Stimulated activated CD4-positive, alpha-beta T cell treated with anti-CD3 and anti-CD28 coated beads, Interleukin-2, amount 100 ng/mL, for 4 hours (primary cell): ENCODE measurements around the gene VEGFA.
"Not testable (repeated sequence)": the region's sequence is repeated elsewhere in the genome, so short reads cannot be mapped to it uniquely, and the experiment has no call there.

Source experiments
- DNase-seq: peaks from one replicate; pipeline ENCODE4 v3.0.0-alpha.2; 2020; ENCODE audit warnings: low read depth

The VEGFA gene

DNA sequence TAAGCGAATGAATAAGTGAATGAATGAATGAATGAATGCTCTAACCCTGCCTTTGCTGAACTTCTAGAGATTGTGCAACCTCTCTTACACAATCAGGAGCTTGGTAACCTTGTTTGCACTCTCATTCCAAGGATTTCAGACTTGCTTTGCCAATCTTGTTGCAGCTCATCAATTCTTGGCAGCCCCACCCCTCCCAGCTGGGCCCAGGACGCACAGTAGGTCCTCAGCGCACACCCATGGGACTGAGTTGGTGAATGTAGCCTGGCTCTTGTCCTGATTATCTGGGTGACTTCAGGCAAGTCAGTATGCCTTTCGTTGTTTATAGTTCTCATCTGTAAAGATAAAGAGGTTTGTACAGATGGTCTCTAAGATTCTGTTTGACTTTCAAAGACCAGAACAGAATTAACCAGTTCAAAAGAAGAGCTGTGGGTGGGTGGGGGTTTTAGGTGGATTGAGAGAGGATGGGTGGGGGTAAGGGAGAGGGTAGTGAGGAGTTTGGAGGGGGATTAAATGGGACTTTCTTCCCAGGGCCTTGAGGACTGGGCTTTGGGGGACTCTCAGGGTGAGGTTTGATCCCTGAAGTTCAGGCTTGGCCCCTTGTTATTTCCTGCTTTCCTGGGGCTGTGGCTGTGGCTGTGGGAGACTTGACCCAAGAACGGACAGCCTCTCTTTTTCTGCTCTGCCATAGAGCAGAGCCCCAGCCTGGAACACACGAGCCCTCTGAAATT is 33.2 kb downstream of the VEGFA start:
- DNase-seq, result no peak

DNA sequence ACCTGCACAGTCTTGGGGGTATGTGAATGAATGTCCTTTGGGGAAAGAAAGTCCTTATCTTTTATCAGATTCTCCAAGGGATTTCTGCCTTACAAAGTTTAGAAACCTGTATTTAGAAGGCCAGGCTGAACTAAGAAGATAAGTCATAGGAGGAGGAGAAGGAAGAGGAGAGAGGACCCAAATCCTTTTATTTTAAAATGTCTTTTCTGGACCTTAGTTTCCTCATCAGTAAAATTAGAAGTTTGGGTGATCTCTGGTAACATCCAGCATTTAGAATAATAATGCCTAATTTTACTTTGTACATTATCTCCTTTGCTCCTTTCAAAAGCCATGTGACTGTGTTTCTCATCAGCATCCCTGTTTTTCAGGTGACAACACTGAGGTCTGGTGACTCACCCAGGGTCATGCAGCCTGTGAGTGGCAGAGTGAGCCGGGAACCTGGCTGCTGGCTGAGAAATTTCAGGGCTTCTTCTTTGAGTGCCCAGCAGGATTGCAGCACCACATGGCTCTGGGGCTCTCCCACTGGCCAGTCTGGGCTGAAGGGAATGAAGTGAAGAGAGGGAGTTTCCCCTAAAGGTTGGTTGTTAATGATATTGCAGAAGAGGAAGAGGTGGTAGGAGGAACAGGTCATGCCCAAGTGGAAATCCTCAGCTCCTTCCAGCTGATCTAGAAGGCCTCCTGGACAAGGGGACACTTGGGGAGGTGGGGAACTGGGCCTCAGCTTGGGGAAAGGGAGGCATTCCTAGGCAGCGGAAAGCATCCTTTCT is 34.0 kb downstream of the VEGFA start:
- DNase-seq, result no peak

DNA sequence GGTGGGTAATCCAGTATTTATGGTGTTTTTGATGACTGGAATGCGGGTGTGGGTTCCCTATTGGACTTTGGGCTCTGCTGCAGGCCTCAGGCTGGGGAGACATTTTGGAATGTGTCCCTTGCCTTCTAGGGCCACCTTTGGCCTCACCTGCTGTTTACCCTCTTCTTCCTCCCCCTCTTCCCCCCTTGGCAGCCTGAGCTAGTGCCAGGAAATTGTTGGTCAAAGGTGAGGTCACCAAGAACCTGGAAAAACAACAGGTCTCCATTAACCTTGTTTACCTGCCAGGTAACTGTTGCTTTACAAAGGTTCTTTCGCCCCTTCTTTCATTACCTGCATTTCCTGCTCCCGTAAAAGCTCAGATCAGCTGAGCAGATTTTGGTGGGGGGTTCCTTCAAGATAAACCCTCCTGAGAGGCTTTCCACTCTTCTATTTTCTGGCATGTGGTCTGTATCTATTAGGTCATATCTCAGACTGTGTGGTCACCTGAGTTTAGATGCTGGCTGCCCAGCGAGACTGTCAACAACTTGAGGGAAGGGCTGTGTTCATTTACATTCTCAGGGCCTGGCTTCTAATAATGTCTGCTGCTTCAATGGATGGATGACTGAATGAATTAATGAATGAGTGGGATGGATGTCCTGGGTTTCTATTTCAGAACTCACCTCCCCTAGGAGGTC is 34.7 kb downstream of the VEGFA start:
- no peak for DNase-seq

DNA sequence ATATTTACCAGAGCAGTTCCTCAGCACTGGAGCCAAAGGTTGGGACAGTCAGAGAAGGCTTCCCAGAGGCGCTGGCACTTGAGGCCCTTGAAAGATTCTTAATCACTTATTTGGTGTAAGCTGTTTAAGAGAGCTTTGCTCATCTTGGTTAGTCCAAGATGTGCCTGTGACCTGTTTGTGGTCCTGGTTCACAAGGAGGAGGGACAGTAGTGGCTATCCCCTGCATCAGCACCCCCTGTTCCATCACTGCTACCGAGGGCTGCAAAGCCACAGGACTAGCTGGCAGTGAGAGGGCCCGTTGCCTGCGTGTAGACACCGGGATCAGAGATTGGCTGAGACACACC is 35.7 kb downstream of the VEGFA start:
- DNase-seq, result no peak

DNA sequence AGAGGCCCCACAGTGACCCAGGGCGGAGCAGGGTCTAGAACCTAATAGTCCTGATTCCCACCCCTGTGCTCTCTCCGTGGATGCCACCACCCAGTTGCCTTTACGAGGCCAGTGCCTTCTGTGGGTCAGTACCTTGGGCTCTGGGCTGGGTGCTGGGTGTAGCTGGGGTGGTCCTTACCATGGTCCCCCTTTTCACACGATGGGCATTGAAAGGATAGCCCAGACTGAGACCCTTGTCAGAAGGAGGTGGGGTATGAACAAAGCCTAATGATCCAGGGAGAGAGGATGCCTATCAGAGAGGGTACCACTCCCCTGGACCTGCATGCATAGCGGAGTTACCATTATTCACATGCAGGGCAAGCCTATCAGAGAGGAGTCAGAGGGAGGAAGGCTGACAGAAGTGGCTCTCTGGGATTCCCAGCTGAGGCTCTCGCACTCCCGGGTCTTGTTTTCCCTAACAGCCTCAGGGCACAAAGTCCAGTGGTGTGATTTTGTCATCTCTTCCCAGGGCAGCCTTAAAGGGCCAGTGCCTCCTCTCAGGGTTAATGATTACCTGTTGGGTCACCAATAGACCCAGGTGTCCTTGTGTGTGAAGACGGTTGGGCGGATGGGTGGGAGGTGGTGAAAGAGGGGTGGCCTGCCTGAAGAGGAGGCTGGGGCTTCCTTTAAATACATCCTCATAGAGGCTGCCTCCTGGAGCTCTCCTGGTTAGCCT is 36.2 kb downstream of the VEGFA start:
- no peak for DNase-seq

DNA sequence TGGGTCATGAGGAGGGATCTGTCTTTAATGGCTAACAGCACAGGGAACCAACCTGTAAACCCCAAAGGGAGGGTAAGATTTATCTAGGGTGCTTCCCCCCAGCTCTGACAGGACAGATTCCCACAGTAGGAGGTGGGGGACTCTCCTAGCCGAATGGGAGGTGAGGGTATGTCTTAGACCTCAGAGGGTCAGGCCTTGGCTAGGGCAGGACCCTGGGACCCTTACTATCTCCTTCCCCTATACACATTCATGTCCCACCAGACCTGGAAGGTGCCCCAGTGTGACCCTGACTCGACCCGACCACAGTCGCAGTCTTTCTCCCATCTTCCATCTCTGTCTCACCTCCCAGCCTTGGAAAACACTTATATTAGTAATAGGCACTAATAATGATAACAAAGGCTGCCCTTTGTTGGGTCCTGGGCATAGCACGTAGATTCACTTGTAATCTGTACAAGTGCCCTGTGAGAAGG is 36.8 kb downstream of the VEGFA start:
- DNase-seq, result no peak

DNA sequence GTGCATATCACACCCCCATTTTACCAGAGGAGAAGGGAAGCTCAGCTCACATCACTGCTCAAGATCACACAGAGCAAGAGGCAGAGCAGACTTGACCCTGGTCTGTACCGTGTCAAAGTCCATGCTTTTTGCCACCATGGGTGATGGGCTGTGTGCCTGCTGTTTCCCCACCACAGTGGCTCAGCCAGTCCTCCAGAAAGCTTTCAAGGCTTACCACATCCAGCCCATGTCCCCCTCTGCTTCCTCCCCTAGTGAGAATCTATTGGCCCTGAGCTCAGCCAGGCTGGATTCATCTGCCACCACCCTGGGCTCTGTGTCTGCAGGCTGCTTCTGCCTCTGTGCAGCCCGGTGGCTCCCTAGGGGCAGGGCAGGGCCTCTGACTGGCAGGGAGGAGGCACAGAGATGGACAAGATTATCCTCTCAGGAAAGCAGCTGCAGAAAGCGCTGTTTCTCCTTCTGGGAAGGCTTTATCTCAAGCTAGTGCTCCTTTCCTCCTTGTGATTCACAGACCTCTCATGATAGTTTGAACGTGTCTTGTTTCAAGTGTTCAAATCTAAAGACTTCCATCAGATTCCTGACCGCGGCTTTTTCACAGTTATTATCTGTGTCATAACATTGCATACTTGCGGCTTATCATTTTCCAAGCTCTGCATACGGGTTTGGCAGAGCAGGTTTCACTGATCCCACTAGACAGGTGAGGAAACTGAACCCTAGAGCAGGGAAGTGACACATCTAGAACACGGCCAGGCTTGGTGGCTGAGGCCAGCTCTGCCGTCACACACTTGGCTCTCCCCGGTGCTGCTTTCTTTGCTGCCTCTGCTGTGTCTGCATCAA is 37.4 kb downstream of the VEGFA start:
- no peak for DNase-seq

DNA sequence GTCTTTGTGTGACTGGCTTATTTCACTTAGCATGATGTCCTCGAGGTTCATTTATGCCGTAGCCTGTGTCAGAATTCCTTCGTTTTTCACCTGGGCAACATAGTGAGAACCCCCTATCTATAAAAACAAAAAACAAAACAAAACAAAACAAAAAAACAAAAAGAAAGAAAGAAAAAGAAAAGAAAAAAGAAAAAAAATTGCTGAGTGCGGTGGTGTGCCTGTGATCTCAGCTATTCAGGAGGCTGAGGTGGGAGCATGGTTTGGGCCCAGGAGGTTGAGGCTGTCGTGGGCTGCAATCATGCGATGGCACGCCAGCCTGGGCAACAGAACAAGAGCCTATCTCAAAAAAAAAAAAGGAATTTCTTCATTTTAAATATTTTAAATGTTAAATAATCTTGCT is 38.4 kb downstream of the VEGFA start:
- no peak for DNase-seq

DNA sequence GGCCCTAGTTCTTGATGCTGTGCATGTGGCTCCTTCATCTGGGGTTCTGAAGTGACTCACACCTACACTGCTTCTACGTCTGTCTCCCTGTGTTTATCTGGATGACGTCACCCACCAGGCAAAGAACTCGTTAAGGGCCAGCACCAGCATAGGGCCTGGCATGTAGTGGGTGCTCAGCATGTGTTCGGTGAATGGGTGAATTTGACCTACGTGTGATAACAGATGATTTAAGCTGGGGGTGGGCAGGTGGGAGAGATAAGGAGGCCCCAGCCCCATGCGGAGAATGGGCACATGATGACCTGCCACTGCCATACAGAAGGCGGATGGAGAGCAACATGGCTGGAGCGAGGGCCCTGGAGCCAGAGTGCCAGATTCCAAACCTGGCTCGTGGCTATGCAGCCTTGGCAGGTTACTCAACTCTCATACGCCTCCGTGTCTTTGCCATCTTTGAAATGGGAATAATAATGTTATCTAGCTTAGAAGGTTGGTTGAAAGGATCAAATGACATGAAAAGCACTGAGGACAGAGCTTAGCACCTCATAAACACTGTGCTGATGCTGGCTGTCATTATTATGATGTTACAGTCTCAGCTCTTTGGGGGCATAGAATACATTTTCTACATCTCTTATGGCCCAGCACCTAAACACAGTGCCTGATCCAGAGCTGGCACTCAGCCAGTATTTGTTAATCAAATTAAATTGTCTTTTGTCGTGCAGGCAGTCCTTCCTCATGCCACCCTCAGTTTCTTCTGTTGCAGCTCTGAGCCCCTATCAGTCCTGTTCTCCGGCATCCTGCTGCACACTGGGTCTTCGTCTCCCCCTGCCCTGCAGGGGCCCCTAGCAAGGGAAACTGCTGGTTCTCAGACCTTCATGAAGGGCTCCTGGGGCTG is 39.6 kb downstream of the VEGFA start:
- DNase-seq, result no peak

DNA sequence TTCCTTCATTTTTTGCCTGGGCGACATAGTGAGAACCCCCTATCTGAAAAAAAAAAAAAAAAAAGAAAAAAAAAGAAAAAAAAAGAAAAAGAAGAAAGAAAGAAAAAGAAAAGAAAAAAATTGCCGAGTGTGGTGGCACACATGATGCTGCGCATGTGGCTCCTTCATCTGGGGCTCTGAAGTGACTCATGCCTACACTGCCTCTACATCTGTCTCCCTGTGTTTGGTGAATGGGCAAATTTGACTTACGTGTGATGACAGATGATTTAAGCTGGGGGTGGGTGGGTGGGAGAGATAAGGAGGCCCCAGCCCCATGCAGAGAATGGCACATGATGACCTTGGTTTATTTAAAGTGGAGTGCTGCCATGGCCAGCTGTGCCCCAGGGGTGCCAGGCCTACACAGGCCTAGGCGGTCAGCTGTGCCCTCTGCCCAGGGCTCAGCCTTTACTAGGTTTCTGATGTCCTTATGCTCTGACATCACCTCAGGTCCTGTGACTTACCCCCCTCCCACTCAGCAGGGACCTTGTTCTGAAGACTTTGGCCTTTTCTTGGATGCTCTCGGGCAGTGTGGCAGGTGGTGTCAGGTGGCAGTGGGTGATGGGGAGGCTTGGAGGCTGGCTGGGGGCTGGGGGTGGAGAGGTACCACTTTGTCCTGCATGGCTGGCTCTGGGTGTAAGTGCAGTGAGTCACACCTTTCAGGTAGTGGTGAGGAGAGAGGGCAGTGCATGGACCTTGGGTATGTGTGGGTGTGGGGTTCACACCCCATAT is 41.1 kb downstream of the VEGFA start:
- DNase-seq, result no peak

DNA sequence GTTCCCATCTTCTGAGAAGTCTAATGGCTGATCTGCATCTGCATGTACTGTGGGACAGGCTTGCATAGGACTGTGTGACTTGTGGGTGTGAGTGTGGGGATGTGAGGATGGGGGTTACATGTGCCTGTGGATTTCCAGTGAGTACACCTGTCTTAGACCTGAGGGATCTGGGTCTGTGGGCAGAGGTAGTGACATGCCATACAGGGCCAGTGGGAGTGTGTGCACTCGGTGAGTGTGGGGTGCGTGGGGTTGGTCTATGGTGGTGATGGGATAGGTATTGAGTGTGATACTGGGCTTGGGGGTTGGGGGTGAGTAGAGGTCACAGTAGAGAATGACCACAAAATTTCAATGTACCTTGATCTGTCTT is 41.7 kb downstream of the VEGFA start:
- DNase-seq, result no peak

DNA sequence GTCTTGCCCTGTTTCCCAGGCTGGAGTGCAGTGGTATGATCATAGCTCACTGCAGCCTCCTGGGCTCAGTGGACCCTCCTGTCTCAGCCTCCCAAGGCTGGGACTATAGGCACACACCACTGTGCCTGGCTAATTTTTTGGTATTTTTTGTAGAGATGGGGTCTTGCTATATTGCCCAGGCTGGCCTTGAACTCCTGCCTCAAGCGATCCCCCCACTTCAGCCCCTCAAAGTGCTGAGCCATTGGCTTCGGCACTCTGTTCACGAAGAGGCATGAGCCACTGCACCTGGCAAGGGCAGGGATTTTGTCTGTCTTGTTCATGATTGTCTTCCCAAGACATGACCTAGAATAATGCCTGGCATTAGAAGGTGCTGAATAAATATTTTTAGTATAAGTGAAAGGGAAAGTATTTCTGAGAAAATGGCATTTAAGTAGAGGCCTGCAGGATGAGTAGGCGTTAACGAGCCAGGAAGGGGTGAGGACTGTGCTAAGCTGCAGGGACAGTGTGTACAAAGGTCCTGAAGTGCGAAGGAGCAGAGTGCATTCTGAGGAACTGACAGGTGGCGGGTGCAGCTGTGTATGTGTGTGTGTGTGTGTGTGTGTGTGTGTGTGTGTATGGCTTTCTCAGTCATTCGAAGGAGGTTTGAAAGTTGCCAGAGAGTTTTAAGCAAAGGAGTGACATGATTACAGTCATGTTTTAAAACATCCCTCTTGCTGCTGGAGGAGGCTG is 43.0 kb downstream of the VEGFA start:
- no peak for DNase-seq

DNA sequence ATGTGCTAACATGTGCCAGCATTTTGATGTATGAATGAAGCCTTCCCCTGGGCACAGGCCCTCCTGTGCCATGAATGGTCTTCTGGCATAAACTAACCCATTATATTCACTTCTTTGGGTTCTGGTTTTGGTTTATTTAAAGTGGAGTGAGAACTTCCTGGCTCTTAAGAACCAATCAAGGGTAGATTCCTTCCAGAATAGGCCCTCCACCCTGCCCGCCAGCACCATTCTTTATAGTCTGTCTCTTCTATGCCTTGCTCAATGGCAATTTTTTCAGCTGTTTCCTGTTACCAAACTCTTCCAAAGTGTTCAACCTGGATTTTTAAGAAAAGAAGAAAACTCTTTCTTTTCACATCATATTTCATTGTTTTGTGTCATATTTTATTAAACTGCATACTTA is 44.1 kb downstream of the VEGFA start:
- DNase-seq, result no peak

DNA sequence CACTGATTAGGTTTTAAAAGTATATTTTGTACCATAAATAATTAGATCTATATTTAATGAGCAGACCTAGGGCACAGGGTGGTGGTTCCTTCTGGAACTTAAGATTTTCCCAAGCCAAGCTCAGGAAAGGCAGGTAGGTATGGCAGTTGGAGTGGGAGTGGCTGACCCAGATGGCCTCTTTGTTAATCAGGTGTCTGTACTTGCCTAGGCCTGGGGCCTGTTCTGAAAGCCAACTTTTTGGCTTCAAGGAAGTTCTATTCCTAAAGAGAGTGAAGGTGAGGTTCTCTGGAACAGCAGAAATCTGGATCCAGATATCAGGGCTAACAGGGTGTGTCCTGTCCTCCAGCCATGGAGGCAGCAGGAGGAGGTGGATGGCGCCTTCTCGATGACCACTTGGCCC is 44.9 kb downstream of the VEGFA start:
- no peak for DNase-seq

DNA sequence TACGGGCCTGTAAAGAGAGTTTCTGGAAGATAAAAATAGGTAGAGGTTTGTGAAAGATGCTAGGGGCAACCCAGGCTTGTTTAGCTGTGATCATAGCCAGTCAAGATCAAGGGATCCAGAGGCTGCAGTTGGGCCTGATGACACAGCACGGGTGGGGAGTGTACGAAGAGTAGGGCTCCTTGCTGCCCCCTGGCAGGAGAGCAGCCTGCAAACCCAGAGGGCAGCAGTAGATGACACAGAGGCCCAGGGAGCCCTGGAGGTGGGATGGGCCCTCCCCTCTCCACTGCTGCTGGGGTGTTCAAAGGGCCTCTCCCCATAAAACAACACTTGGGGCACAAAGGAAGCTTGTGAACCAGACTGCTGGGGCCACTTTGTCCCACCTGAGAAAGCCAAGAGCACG is 47.2 kb downstream of the VEGFA start:
- peak; percentile 13 for DNase-seq

DNA sequence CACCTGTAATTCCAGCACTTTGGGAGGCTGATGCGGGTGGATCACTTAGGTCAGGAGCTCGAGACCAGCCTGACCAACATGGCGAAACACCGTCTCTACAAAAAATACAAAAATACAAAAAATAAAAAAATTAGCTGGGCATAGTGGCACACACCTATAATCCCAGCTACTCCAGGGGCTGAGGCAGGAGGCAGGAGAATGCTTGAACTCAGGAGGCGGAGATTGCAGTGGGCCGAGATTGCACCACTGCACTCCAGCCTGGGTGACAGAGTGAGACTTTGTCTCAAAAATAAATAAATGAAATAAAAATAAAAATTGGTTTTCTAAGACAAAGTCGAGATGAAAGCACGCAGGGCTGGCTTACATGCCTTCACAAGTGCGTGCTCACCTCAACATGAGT is 49.0 kb downstream of the VEGFA start:
- DNase-seq, result not testable (repeated sequence)

DNA sequence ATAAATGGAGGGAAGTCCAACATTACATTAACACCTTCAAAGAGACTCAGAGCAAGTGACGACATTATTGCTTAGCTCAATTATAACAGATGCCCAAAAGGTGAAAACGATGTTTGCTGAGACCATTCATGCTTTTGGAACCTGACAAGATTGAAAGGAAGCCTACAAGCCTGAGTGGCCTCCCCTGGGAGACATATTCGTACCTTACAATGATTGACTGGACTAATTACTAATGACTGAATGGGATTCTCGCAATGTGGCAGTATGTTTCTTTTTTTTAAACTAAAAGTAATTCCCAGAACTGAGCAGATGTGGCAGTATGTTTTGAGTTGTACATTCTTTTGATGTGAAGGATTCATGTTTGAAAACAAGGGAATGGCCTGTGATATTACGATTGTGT is 49.9 kb downstream of the VEGFA start:
- DNase-seq, result no peak

DNA sequence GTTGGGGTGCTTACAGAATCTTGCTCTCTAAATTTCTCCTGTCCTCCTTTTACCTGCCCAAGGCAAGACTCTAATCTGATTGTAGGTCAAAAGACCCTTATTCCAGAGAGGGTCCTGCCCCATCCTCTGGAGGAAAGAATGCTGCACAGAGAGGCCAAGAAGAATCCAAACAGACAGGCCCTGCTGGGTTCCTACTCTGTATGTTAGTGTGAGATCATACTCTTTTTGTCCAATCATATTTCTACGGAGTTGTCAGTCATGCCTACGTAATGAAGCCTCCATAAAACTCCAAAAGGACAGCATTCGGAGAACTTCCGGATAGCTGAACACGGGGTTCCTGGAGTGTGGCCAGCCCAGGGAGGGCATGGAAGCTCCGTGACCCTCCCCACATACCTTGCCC is 50.5 kb downstream of the VEGFA start:
- DNase-seq, result no peak
